HG03378 (cell line): Measurements from ENCODE around the gene RSU1.

Experiments used
- ATAC-seq: cut with Tn5 transposase; IDR thresholded peaks from one replicate; pipeline ENCODE4 v1.9.1; 2021; ENCODE audit warnings: mild to moderate bottlenecking, moderate library complexity; ENCODE audit not compliant: unreplicated experiment

RSU1 gene

GRCh38 chr10:16611037-16611436 lies 206.2 kb downstream of the RSU1 start:
- ATAC-seq, result no peak

GRCh38 chr10:16609211-16609610 lies 208.0 kb downstream of the RSU1 start:
- ATAC-seq, result no peak

- ATAC-seq, result no peak
These were observed 210.3 kb downstream of the RSU1 start for GRCh38 chr10:16606923-16607322.

GRCh38 chr10:16606421-16606820 lies 210.8 kb downstream of the RSU1 start:
- no peak for ATAC-seq

- no peak for ATAC-seq
These were observed 213.9 kb downstream of the RSU1 start for GRCh38 chr10:16603308-16603707.

- no peak for ATAC-seq
These were observed 215.0 kb downstream of the RSU1 start for GRCh38 chr10:16602104-16602775.

GRCh38 chr10:16599662-16600061 lies 217.6 kb downstream of the RSU1 start:
- no peak for ATAC-seq

GRCh38 chr10:16597656-16598055 lies 219.6 kb downstream of the RSU1 start:
- ATAC-seq, result no peak

GRCh38 chr10:16592378-16592777 lies 224.8 kb downstream of the RSU1 start:
- no peak for ATAC-seq

GRCh38 chr10:16586358-16587138 lies 230.7 kb downstream of the RSU1 start:
- ATAC-seq, result peak; percentile 90

GRCh38 chr10:16585103-16585502 lies 232.1 kb downstream of the RSU1 start:
- no peak for ATAC-seq

- no peak for ATAC-seq
These were observed 233.8 kb downstream of the RSU1 start for GRCh38 chr10:16583382-16583781.

GRCh38 chr10:16581202-16581601 lies 236.0 kb downstream of the RSU1 start:
- no peak for ATAC-seq

GRCh38 chr10:16570731-16571130 lies 246.5 kb downstream of the RSU1 start:
- ATAC-seq, result peak; percentile 98

- ATAC-seq, result no peak
These were observed 250.9 kb downstream of the RSU1 start for GRCh38 chr10:16566202-16566805.

- no peak for ATAC-seq
These were observed 251.6 kb downstream of the RSU1 start for GRCh38 chr10:16565604-16566003.

- no peak for ATAC-seq
These were observed 254.3 kb downstream of the RSU1 start for GRCh38 chr10:16562891-16563290.

- ATAC-seq, result no peak
These were observed 257.9 kb downstream of the RSU1 start for GRCh38 chr10:16559236-16559773.

- no peak for ATAC-seq
These were observed 269.3 kb downstream of the RSU1 start for GRCh38 chr10:16547973-16548372.

- peak; percentile 82 for ATAC-seq
These were observed 272.0 kb downstream of the RSU1 start for GRCh38 chr10:16545116-16545736.

GRCh38 chr10:16544591-16544990 lies 272.6 kb downstream of the RSU1 start:
- ATAC-seq, result no peak
